Endothelial cell of umbilical vein (primary cell): ENCODE data around the gene KIF6.

ENCODE experiments used
- FOS ChIP-seq: IDR thresholded peaks from 2 replicates; pipeline ENCODE4 v1.6.1; 2011; ENCODE audit warnings: mild to moderate bottlenecking, low read length, moderate library complexity, borderline replicate concordance; ENCODE audit not compliant: insufficient read depth
- TF ChIP-seq, protein P1 (sequence below), 2 donors: IDR thresholded peaks; 1 replicate in 1 of 2; 2 replicates in 1 of 2; pipeline ENCODE4 v1.5.1; 2011; ENCODE audit warnings: low read length in 2 of 2, mild to moderate bottlenecking in 2 of 2, moderate library complexity in 2 of 2, control low read depth in 1 of 2, inconsistent platforms in 1 of 2, low read depth in 1 of 2; ENCODE audit not compliant: insufficient read depth in 1 of 2; ENCODE audit errors: extremely low read depth in 1 of 2

DNA sequence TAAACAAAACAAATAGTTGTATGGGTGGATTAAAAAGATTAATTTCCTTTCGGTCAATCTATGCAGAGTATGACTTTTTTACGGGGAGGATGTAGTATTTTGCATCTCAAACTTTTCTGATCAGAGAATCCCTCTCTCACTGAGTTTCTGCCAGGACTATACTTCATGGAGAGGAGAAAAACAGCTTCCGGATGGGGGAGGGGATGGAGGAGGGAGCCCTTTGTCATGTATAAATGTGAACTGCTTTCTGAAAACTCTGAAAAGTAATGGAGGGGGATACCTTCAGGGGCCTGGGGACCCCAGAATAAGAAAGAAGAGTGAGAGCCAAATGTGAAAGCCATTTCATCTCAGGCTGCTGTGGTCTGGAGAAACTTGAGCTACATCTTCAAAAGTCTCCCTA lies 229.6 kb downstream of the KIF6 start:
- TF ChIP-seq, protein P1, sequence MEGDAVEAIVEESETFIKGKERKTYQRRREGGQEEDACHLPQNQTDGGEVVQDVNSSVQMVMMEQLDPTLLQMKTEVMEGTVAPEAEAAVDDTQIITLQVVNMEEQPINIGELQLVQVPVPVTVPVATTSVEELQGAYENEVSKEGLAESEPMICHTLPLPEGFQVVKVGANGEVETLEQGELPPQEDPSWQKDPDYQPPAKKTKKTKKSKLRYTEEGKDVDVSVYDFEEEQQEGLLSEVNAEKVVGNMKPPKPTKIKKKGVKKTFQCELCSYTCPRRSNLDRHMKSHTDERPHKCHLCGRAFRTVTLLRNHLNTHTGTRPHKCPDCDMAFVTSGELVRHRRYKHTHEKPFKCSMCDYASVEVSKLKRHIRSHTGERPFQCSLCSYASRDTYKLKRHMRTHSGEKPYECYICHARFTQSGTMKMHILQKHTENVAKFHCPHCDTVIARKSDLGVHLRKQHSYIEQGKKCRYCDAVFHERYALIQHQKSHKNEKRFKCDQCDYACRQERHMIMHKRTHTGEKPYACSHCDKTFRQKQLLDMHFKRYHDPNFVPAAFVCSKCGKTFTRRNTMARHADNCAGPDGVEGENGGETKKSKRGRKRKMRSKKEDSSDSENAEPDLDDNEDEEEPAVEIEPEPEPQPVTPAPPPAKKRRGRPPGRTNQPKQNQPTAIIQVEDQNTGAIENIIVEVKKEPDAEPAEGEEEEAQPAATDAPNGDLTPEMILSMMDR (IDR thresholded peaks at IDR 0.05; ENCODE audit: extremely low read depth in 1 of 2, insufficient read depth in 1 of 2, low read depth in 1 of 2, low read length in 2 of 2), result no peak
- TF ChIP-seq FOS, result no peak
